Epithelial cell of proximal tubule (primary cell): Measurements from ENCODE around the gene USP46. TPM values are rescaled to one million over a fixed set of nuclear protein-coding genes. Genes with fewer than 3 reads are reported as not detected.

ENCODE experiments used
- DNase-seq: peaks from one replicate; pipeline ENCODE4 v3.0.0-alpha.2; 2011; ENCODE audit warnings: low read depth
- H3K4me3 ChIP-seq: 2 replicates; pipeline ENCODE4 v1.5.1; 2011; ENCODE audit warnings: low read depth, mild to moderate bottlenecking, low read length
- total RNA-seq: library from RNA; depleted of rRNA; stranded (reverse); fragments of >200 nt; gene quantifications from 2 replicates; pipeline ENCODE4 v1.2.3, GENCODE V29; 2015
- TF ChIP-seq, protein P1 (sequence below): conservative IDR thresholded peaks from 2 replicates; pipeline ENCODE4 v1.5.1; 2012; ENCODE audit warnings: low read depth, mild to moderate bottlenecking, low read length

Gene USP46
- total RNA-seq, 1 donor from 2014 or later, result 8.5 TPM

DNA sequence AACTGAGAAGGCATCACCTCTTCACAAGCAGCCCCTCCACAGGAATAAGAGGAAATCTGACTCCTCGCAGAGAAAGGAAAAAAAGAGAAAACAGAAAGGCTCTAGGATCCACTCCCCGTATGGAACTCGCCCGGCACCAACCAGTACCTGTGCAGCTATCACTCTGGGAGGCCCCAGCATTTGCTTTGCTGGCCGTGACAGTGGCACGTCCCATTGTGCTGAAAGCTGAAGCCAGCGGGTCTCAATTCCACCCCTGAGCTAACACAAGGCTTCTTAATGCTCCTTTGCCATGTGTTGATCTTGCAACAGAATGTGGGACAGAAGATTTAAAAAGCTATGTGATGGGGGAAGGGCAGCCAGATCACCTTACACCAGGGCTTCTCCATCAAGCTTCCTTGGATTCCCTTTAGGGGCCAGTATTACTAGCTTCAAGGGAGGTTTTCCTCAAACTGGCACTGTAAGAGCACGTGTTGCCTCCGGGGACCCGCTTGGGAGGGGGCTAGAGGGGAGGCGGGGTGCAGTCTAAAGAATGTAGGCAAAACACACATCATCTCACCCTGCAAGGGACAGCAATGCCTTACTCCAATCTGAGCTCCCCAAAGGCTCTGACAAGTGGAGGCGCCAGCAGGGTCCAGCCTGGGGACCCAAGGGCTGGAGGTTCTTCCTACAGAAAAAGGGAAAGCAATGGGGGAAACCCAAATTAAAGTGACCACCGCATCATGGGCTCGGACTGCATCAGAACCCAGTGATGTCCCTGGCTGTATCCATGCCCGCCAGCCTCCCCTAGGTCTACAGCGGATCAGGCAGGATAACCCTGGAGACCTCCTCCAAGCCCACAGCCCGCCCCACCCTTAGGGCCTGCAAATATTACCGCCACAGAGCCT lies 1.2 kb downstream of the USP46 start:
- DNase-seq, result no peak
- H3K4me3 ChIP-seq, result peak overlapping the region; percentile 78
- TF ChIP-seq, protein P1, sequence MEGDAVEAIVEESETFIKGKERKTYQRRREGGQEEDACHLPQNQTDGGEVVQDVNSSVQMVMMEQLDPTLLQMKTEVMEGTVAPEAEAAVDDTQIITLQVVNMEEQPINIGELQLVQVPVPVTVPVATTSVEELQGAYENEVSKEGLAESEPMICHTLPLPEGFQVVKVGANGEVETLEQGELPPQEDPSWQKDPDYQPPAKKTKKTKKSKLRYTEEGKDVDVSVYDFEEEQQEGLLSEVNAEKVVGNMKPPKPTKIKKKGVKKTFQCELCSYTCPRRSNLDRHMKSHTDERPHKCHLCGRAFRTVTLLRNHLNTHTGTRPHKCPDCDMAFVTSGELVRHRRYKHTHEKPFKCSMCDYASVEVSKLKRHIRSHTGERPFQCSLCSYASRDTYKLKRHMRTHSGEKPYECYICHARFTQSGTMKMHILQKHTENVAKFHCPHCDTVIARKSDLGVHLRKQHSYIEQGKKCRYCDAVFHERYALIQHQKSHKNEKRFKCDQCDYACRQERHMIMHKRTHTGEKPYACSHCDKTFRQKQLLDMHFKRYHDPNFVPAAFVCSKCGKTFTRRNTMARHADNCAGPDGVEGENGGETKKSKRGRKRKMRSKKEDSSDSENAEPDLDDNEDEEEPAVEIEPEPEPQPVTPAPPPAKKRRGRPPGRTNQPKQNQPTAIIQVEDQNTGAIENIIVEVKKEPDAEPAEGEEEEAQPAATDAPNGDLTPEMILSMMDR, result no peak

DNA sequence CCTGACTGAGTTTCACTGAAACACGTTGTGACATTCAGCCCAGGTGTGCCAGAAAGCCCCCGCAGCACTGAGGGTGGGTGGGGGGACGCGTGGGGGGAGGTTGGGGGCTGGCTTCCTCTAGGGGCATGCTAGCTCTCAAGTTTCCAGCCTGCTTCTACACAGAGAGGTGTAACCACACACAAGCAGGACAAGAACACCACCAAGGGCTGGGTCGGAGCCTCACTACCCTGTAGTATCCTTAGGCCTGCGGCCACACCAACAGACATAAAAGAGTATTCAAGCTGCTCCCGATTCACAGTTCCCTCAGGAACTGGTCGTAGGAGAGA lies 1.8 kb downstream of the USP46 start:
- H3K4me3 ChIP-seq, result no peak overlapping the region
- no peak for DNase-seq
- TF ChIP-seq, protein P1, result no peak

DNA sequence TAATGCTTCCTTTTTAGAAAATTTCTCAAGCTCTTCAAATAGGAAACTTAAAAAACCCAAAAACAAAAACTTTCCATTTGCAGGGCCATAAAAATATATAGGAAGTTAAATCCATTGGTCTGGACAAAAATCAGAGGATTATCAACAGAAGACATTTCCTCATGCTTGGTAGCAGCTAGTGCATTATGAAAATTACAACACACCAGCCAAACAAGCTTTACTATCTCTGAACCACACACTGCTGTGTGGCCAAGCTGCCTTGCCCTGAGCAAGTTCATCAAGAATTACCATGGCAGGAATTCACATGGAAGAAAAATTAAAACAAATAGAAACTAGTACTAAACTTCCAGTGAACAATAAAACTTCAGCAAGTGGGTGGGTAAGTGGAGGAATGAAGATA lies 3.6 kb downstream of the USP46 start:
- TF ChIP-seq, protein P1, result no peak
- no peak overlapping the region for H3K4me3 ChIP-seq
- DNase-seq, result no peak

DNA sequence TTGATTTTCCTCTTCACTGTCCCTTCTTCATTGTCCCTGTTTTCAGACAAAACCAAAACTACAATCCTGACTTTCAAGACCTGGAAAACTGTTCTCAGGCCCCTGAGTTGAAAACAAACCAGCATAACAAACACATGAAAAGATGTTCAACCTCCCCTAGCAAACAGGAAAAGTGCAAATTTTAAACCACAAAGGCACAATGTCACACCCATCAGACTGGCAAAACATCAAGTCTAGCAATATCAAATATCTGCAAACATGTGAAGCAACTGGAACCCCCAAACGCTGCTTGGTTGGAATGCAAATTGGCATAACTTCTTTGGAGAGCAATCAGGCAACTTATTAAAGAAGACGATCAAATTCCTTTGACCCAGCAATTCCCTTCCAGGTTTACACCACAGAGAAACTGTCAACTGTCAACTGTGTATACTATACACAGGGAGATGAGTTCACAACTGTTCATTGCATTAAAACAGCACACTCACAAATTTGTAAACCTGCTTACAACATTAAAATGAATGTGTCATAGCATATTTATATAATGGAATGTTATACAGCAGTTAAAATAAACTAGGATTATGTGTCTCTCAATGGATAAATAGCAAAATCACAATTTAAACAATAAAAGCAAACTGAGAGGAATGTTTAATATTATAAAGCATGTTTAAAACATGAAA lies 7.0 kb downstream of the USP46 start:
- TF ChIP-seq, protein P1, result no peak
- H3K4me3 ChIP-seq, result no peak overlapping the region
- no peak for DNase-seq

DNA sequence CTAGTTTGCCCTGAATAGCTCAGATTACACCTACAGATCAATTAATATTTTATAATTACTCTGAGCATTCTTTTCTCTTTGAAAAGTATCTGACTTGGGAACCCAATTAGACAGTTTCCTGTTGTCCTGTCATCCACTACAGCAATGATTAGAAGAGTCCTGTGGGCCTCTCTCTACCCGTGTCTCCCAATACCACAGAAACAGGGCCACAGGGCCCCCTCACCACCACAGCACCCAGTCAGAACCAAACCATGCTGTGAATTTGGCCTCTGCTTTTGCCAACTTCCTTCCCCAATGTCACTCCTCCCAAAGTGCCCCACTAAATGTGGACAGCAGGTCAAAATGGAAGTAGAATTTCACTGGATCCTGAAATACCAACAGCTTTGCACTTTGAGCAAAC lies 10.3 kb downstream of the USP46 start:
- DNase-seq, result no peak
- TF ChIP-seq, protein P1, result no peak
- H3K4me3 ChIP-seq, result no peak overlapping the region

DNA sequence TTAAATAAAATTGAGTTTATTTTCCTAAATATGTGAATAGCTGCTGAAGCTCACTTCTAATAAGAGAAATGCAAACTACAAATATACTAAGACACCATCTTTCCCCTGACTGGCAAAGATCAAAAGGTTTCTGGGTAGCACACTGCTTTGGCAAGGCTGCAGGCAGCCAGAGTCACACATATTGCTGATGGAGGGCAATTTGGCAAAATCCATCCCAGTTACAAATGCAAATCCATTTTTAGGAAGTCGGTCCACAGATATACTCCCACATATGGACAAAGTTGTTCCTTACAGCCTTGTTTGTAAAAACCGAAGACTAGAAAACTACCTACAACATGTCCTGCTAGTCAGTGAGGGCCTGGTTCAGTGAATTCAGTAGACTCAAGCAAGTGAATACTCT lies 12.4 kb downstream of the USP46 start:
- no peak for DNase-seq
- no peak overlapping the region for H3K4me3 ChIP-seq
- TF ChIP-seq, protein P1, result no peak
